ENCODE results near the gene CDK5RAP1. TPM values are rescaled to one million over a fixed set of nuclear protein-coding genes. Genes with fewer than 3 reads are reported as not detected.

CDK5RAP1 gene
- total RNA-seq, 1 experiment from 2014 or later: 53.4 TPM

DNA sequence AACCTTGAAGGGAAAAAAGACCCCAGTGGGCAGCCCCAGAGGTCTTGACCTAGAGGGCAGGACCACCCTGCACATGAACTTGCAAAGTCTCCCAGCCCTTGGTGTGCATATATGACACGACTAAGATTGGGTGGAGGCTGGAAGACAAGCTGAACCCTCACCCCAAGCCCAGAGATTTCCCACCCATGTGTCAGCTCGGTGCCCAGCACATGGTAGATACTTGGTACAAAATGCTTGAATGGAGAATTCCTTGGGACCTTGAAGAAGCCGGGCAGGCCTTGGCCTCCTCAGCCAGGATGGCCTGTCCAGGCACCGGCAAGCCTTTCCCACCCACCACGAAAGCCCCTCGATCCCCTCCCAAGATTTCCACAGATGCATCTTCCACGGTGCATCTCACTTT lies 67.7 kb downstream of the CDK5RAP1 start:
- TF ChIP-seq, protein P1, sequence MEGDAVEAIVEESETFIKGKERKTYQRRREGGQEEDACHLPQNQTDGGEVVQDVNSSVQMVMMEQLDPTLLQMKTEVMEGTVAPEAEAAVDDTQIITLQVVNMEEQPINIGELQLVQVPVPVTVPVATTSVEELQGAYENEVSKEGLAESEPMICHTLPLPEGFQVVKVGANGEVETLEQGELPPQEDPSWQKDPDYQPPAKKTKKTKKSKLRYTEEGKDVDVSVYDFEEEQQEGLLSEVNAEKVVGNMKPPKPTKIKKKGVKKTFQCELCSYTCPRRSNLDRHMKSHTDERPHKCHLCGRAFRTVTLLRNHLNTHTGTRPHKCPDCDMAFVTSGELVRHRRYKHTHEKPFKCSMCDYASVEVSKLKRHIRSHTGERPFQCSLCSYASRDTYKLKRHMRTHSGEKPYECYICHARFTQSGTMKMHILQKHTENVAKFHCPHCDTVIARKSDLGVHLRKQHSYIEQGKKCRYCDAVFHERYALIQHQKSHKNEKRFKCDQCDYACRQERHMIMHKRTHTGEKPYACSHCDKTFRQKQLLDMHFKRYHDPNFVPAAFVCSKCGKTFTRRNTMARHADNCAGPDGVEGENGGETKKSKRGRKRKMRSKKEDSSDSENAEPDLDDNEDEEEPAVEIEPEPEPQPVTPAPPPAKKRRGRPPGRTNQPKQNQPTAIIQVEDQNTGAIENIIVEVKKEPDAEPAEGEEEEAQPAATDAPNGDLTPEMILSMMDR (conservative IDR thresholded peaks at IDR 0.05; ENCODE audit: low read depth, low read length): no peak
- TF ChIP-seq EZH2phosphoT487 (IDR thresholded peaks at IDR 0.05; ENCODE audit: borderline replicate concordance, low read length) (no peak), EZH2 (IDR thresholded peaks at IDR 0.05; ENCODE audit: low read length, unreplicated experiment) (no peak)
- no TSS peak for BruUV-seq (replicated peaks)
- Histone ChIP-seq H4K20me1 (ENCODE audit: low read length) (no peaks in the 10 kb centered on the region), H2AFZ (ENCODE audit: low read length) (no peak overlapping the region), H3K79me2 (ENCODE audit: low read length) (no peaks in the 10 kb centered on the region), H3F3A (ENCODE audit: low read length, unreplicated experiment) (no peaks in the 10 kb centered on the region), H3K9ac (ENCODE audit: low read length) (no peak overlapping the region), H3K27ac (ENCODE audit: low read length) (no peak overlapping the region), H3K27me3 (ENCODE audit: low read length) (peaks cover 32% of the 10 kb centered on the region), H3K4me2 (ENCODE audit: low read length) (no peak overlapping the region), H3K4me3 (ENCODE audit: low read length) (no peak overlapping the region), H3K4me1 (ENCODE audit: insufficient read depth, low read length) (no peaks in the 10 kb centered on the region), H3K9me3 (ENCODE audit: low read length) (no peaks in the 10 kb centered on the region), H3K9me2 (replicated peaks; ENCODE audit: low read length) (no peaks in the 10 kb centered on the region), H3K36me3 (ENCODE audit: low read depth, low read length) (no peaks in the 10 kb centered on the region)
- intact Hi-C loops (cut with micrococcal nuclease): no loop called here
- CTCF ChIA-PET: no interaction called here
- POLR2A ChIA-PET (ENCODE audit: unreplicated experiment): no interaction called here
- no peak for DNase-seq
- ATAC-seq: no peak

DNA sequence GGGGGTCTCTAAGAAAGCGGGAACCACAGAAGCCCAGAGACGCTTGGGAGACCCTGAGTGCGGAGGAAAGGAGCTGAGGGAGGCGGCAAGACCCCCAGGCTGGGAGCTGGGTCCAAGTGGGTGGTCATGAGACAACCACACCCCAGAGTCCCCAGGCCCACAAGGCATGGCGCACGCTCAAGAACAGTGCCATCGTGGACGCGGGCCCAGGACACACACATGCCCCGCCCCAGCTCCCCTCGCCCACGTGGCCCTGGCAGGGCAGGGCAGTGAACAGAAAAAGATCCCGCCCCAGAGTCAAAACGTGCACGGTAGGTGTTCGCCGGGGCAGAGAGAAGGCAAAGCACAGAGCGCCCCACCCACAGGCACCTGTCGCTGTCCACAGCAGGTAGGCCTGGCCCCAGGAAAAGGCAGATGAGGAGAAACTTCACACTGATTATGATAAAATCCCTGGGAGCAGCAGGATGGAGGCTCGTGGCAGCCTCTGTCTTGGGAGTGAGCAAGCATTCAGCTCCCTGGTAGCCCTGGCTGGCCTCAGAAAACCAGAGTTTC lies 68.3 kb downstream of the CDK5RAP1 start:
- Histone ChIP-seq H3K9ac (ENCODE audit: low read length) (no peak overlapping the region), H3K9me2 (replicated peaks; ENCODE audit: low read length) (no peaks in the 10 kb centered on the region), H3F3A (ENCODE audit: low read length, unreplicated experiment) (no peaks in the 10 kb centered on the region), H3K4me3 (ENCODE audit: low read length) (no peak overlapping the region), H3K79me2 (ENCODE audit: low read length) (no peaks in the 10 kb centered on the region), H3K27ac (ENCODE audit: low read length) (no peak overlapping the region), H3K36me3 (ENCODE audit: low read depth, low read length) (no peaks in the 10 kb centered on the region), H2AFZ (ENCODE audit: low read length) (no peak overlapping the region), H3K4me1 (ENCODE audit: insufficient read depth, low read length) (no peaks in the 10 kb centered on the region), H3K4me2 (ENCODE audit: low read length) (no peak overlapping the region), H3K9me3 (ENCODE audit: low read length) (no peaks in the 10 kb centered on the region), H4K20me1 (ENCODE audit: low read length) (no peaks in the 10 kb centered on the region), H3K27me3 (ENCODE audit: low read length) (peaks cover 39% of the 10 kb centered on the region)
- no peak for DNase-seq
- ATAC-seq: no peak
- CTCF ChIA-PET: no interaction called here
- TF ChIP-seq, protein P1 (conservative IDR thresholded peaks at IDR 0.05; ENCODE audit: low read depth, low read length): no peak
- no peak for TF ChIP-seq EZH2phosphoT487 (IDR thresholded peaks at IDR 0.05; ENCODE audit: borderline replicate concordance, low read length)
- TF ChIP-seq EZH2 (IDR thresholded peaks at IDR 0.05; ENCODE audit: low read length, unreplicated experiment): no peak
- POLR2A ChIA-PET (ENCODE audit: unreplicated experiment): no interaction called here
- BruUV-seq (replicated peaks): no TSS peak
- intact Hi-C loops (cut with micrococcal nuclease): no loop called here

DNA sequence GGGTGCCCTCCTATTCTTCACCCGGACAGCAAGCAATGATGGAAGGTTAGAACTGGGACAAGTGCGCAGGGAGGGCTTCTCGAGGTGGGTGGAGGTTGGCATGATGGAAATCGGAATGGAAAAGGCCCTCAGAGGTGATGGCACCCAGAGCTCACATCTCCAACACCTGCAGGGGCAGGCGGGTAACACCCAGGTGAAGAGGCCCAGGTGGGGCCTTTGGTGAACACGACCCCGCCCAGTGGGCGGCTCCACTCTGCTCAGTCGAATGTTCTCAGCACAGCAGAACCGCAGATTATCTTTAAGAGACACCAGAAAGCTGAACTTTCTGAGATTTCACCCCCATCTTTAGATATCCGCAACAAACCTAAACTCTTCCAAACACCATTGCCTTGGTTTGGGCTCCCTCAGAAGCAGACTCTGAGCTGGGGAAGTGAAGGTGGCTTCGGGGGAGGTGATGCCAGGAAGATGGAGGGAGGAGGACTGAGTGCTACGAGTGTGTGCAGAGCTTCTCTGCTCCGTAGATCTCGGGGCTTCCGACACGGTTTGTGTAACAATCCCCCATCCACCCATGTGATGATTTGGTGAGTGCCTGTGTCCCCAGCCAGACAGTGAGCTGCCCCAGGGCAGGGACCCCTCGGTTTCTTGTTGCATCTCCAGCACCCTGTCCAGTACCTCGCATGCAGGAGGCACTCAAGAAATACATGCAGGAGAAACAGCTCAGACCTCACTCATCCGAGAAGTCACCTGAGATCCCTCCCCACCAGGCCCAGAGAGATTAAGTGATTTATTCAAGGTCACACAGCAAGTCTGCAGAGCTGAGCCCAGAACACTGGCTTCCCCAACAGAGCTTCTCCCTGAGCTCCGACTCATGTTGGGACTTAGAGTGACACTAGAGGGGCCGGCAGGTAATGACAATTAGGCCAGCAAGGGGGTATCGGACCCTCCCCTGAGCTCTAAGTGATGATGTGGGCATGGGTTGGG lies 72.9 kb downstream of the CDK5RAP1 start:
- ATAC-seq: no peak
- ChIA-PET CTCF (no interaction called here), POLR2A (ENCODE audit: unreplicated experiment) (no interaction called here)
- no peaks in the 10 kb centered on the region for H3F3A ChIP-seq (ENCODE audit: low read length, unreplicated experiment)
- H3K4me3 ChIP-seq (ENCODE audit: low read length): no peak overlapping the region
- no peaks in the 10 kb centered on the region for H4K20me1 ChIP-seq (ENCODE audit: low read length)
- no peak overlapping the region for H3K27ac ChIP-seq (ENCODE audit: low read length)
- no peak overlapping the region for H3K4me2 ChIP-seq (ENCODE audit: low read length)
- H3K79me2 ChIP-seq (ENCODE audit: low read length): no peaks in the 10 kb centered on the region
- peaks cover 39% of the 10 kb centered on the region for H3K27me3 ChIP-seq (ENCODE audit: low read length)
- no peaks in the 10 kb centered on the region for H3K4me1 ChIP-seq (ENCODE audit: insufficient read depth, low read length)
- intact Hi-C loops (cut with micrococcal nuclease): no loop called here
- BruUV-seq (replicated peaks): no TSS peak
- no peak overlapping the region for H3K9ac ChIP-seq (ENCODE audit: low read length)
- no peaks in the 10 kb centered on the region for H3K9me2 ChIP-seq (replicated peaks; ENCODE audit: low read length)
- TF ChIP-seq EZH2 (IDR thresholded peaks at IDR 0.05; ENCODE audit: low read length, unreplicated experiment) (no peak), EZH2phosphoT487 (IDR thresholded peaks at IDR 0.05; ENCODE audit: borderline replicate concordance, low read length) (no peak)
- TF ChIP-seq, protein P1 (conservative IDR thresholded peaks at IDR 0.05; ENCODE audit: low read depth, low read length): no peak
- no peaks in the 10 kb centered on the region for H3K9me3 ChIP-seq (ENCODE audit: low read length)
- DNase-seq: no peak
- H2AFZ ChIP-seq (ENCODE audit: low read length): no peak overlapping the region
- H3K36me3 ChIP-seq (ENCODE audit: low read depth, low read length): no peaks in the 10 kb centered on the region

Measured in PC-3 (cell line).